Activated B cell treated with CpG ODN at 0.5 μM for 24 hours (primary cell): ENCODE data around the gene ELANE. TPM values are rescaled to one million over a fixed set of nuclear protein-coding genes. Genes with fewer than 3 reads are reported as not detected.

Source experiments
- ATAC-seq: fragments of 200-7000 bp; cut with Tn5 transposase; one replicate; pipeline ENCODE4 v1.10.0; 2021; ENCODE audit warnings: low read depth, mild to moderate bottlenecking, moderate library complexity
- CTCF ChIA-PET: fragments of 350-600 bp; sonication (Branson Sonifier 250); formaldehyde crosslinking; loops from one replicate; lab custom pipeline; 2021; ENCODE audit warnings: antibody characterized with exemption; lab: Charles Lee
- POLR2A ChIA-PET: fragments of 350-600 bp; sonication (Branson Sonifier 250); formaldehyde crosslinking; loops from one replicate; lab custom pipeline; 2021; ENCODE audit warnings: antibody characterized with exemption; lab: Charles Lee
- DNase-seq: peaks from one replicate; pipeline ENCODE4 v3.0.0; 2022
- H3K27ac Mint-ChIP-seq: one replicate; pipeline ENCODE4 v1.8.0; 2020; ENCODE audit warnings: mixed read lengths
- H3K27me3 Mint-ChIP-seq: one replicate; pipeline ENCODE4 v1.8.0; 2021; ENCODE audit warnings: mixed read lengths
- H3K36me3 Mint-ChIP-seq: one replicate; pipeline ENCODE4 v1.8.0; 2021; ENCODE audit warnings: low read depth, mixed read lengths
- H3K4me1 Mint-ChIP-seq: one replicate; pipeline ENCODE4 v1.8.0; 2021; ENCODE audit warnings: mixed read lengths
- H3K4me3 Mint-ChIP-seq: one replicate; pipeline ENCODE4 v1.8.0; 2020; ENCODE audit warnings: mild to moderate bottlenecking, mixed read lengths
- H3K9me3 Mint-ChIP-seq: one replicate; pipeline ENCODE4 v1.8.0; 2020; ENCODE audit warnings: mixed read lengths
- intact Hi-C: fragments of 100-400 bp; cut with micrococcal nuclease; formaldehyde crosslinking; loops from one replicate; pipeline ENCODE4 v1.15.1; 2024
- total RNA-seq: library from RNA; stranded (reverse); gene quantifications from 2 replicates; pipeline ENCODE4 v1.2.3, GENCODE V29; 2022
- TF ChIP-seq, protein P1 (sequence below): fragments of 200-600 bp; IDR thresholded peaks from one replicate; pipeline ENCODE4 v1.8.0; 2022; ENCODE audit warnings: antibody characterized with exemption, mild to moderate bottlenecking

ELANE gene
- total RNA-seq, 1 donor from 2014 or later = not detected

GRCh38 chr19:855566-856120 lies 3.5 kb downstream of the ELANE start:
- DNase-seq = no peak
- CTCF ChIA-PET = no interaction called here
- Mint-ChIP-seq H3K9me3 (no peaks in the 10 kb centered on the region), H3K4me3 (no peak overlapping the region), H3K36me3 (no peaks in the 10 kb centered on the region), H3K27ac (no peak overlapping the region), H3K27me3 (peaks cover 7% of the 10 kb centered on the region), H3K4me1 (peaks cover 5% of the 10 kb centered on the region)
- ATAC-seq = no peak
- POLR2A ChIA-PET = interaction anchor here (1.0 to 2.1 kb wide), 2 partner anchors 58 to 128 kb away, joined by 3 to 19 read pairs; partner anchors contain the start of gene WDR18
- TF ChIP-seq, protein P1, sequence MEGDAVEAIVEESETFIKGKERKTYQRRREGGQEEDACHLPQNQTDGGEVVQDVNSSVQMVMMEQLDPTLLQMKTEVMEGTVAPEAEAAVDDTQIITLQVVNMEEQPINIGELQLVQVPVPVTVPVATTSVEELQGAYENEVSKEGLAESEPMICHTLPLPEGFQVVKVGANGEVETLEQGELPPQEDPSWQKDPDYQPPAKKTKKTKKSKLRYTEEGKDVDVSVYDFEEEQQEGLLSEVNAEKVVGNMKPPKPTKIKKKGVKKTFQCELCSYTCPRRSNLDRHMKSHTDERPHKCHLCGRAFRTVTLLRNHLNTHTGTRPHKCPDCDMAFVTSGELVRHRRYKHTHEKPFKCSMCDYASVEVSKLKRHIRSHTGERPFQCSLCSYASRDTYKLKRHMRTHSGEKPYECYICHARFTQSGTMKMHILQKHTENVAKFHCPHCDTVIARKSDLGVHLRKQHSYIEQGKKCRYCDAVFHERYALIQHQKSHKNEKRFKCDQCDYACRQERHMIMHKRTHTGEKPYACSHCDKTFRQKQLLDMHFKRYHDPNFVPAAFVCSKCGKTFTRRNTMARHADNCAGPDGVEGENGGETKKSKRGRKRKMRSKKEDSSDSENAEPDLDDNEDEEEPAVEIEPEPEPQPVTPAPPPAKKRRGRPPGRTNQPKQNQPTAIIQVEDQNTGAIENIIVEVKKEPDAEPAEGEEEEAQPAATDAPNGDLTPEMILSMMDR = no peak
- intact Hi-C loops = no loop called here

- no peak for ATAC-seq
- H3K36me3 Mint-ChIP-seq = no peaks in the 10 kb centered on the region
- TF ChIP-seq, protein P1 = no peak
- intact Hi-C loops = no loop called here
- no peak overlapping the region for H3K4me3 Mint-ChIP-seq
- H3K9me3 Mint-ChIP-seq = no peaks in the 10 kb centered on the region
- no peak overlapping the region for H3K27ac Mint-ChIP-seq
- ChIA-PET POLR2A (interaction anchor here (0.7 to 1.7 kb wide), 2 partner anchors 16 to 126 kb away, joined by 3 to 5 read pairs; partner anchors contain the start of gene WDR18), CTCF (interaction anchor here (1.8 kb wide), 1 partner anchor 62 kb away, joined by 5 read pairs; no protein-coding TSS in a partner anchor)
- peaks cover 8% of the 10 kb centered on the region for H3K27me3 Mint-ChIP-seq
- DNase-seq = no peak
- H3K4me1 Mint-ChIP-seq = peaks cover 13% of the 10 kb centered on the region
Measured at GRCh38 chr19:858284-858683, 6.2 kb downstream of the ELANE start.

DNA sequence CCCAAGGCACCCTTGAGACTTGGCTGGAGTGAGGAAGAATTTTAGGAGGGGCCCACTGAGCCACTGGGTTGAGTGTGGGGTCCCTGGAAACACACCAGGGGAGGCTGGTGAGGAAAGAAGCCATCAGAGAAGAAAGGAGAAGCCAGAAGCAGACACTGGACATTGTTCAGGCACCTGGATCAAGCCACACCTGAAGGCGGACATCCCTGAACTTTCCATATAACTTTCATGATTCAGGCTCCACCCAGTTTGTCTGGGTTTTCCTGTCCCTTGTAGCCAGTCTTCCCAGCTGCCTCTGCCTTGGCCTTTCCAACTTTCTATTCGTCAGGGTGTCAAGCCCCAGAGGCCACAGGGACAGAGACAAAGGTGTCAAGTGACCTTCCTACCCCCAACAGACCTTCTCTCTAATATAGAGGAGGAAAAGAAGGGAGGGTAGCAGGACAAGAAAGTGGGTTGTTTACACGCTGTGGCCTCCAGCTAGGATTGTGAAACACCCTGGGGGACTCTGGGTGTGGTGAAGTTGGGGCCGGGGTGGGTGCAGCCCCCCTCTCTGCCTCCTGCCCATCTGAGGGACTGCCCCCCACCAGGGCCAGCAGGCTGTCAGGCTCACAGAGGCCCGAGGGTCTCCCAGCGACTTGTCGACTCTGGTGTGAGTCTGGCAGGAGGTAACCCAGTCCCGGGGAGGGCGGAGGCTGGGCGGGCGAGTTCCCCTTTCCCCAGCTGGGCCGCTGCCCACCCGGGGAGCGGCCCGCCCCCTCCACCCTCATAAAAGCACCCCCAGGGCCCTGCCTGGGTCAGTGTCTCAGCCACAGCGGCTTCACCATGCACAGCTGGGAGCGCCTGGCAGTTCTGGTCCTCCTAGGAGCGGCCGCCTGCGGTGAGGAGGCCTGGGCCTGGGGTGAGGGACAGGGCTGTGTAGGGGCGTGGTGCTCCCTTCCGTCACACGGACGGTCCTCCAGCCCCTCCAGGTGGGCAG lies 7.1 kb downstream of the ELANE start, which contains the start of gene CFD:
CFD (plus strand) TSS at position 797 of the 976 bp plus-strand sequence; CDS start at position 823, 26 bp downstream.
- no peak for DNase-seq
- Mint-ChIP-seq H3K4me1 (peaks cover 19% of the 10 kb centered on the region), H3K36me3 (no peaks in the 10 kb centered on the region), H3K27ac (no peak within 1 kb of the TSS), H3K9me3 (no peaks in the 10 kb centered on the region), H3K27me3 (peaks cover 8% of the 10 kb centered on the region), H3K4me3 (peak within 1 kb of the TSS; percentile 28)
- ATAC-seq = no peak
- POLR2A ChIA-PET = interaction anchor here (0.7 to 1.4 kb wide), 3 partner anchors 15 to 54 kb away, joined by 4 to 5 read pairs (median 5); no protein-coding TSS in a partner anchor
- CTCF ChIA-PET = interaction anchor here (1.0 to 1.8 kb wide), 2 partner anchors 61 to 125 kb away, joined by 4 to 5 read pairs; partner anchors contain the start of gene WDR18
- intact Hi-C loops = no loop called here
- TF ChIP-seq, protein P1 = no peak

- TF ChIP-seq, protein P1 = no peak
- ATAC-seq (no peak), DNase-seq (no peak)
- Mint-ChIP-seq H3K27ac (no peak overlapping the region), H3K36me3 (peaks cover 2% of the 10 kb centered on the region), H3K9me3 (no peaks in the 10 kb centered on the region), H3K4me3 (no peak overlapping the region), H3K4me1 (peaks cover 19% of the 10 kb centered on the region), H3K27me3 (peaks cover 8% of the 10 kb centered on the region)
- intact Hi-C loops = no loop called here
- ChIA-PET CTCF (interaction anchor here (0.7 kb wide), 1 partner anchor 59 kb away, joined by 3 read pairs; no protein-coding TSS in a partner anchor), POLR2A (interaction anchor here (0.6 to 1.3 kb wide), 4 partner anchors 123 to 268 kb away, joined by 3 to 8 read pairs (median 5); partner anchors contain the start of gene WDR18)
Measured at GRCh38 chr19:861141-861755, 9.1 kb downstream of the ELANE start.
